ENCODE data around the gene RPL27A.
A peak's percentile ranks its signal among the peaks of the same experiment; 100 is the strongest.

RPL27A gene

DNA sequence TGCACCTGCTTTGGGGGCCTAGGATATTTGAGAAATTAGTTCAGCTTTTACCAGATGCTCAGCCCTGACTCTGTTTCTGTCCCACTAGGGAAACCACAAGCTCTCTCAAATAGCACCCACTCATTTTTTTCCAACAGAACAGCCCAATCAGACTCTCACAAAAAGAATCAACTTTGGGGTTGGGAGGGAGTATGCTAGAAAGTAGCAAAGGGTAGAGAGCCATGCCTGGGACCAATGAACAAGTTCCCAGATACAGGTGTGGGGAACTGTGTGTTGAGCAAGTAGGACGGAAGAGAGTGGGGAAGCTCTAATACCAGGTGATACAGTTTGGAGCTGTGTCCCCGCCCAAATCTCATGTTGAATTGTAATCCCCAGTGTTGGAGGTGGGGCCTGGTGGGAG, 41.3 kb upstream of the RPL27A start:
- no peak overlapping the region for H3K27ac ChIP-seq
- TF ChIP-seq CTCF (conservative IDR thresholded peaks at IDR 0.05; ENCODE audit: low read depth), result no peak
- ChIA-PET CTCF (interaction anchor here (0.6 to 1.0 kb wide), 2 partner anchors 9 to 19 kb away, joined by 3 to 4 read pairs; no protein-coding TSS in a partner anchor), POLR2A (ENCODE audit: low non-redundant PET) (no interaction called here)
- no peak for DNase-seq (ENCODE audit: low spot score)

DNA sequence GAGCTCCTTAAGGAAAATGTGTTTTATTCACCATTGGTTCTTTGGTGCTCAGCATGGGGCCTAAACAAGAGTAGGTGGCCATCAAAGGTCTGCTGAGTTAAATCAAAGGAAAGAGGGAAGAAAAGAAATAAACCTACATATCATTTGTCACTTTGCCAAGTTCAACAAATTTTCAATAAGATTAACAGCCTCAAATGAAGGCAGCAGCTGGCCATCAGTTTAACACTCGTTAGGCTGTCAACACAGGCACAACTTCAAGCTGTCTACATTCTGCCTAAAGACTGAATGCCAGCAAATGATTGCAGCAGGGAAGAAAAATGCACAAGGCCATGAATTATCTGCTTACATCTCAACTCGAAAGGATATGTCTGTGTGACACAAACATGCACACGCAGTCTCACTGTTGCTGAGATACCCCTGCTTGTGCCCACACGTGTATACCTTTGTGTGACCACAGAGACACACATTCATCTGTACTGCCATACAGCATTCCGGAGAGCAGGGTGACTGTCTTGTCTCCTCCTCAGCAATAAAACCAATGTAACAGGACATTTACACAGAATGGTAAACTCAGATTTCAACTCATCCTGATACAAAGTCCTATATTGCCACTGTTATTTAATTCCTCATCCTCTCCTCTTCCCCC, 40.3 kb upstream of the RPL27A start:
- TF ChIP-seq CTCF (conservative IDR thresholded peaks at IDR 0.05; ENCODE audit: low read depth), result no peak
- ChIA-PET CTCF (no interaction called here), POLR2A (ENCODE audit: low non-redundant PET) (no interaction called here)
- no peak for DNase-seq (ENCODE audit: low spot score)
- H3K27ac ChIP-seq, result no peak overlapping the region

- POLR2A ChIA-PET (ENCODE audit: low non-redundant PET), result no interaction called here
- no peak for DNase-seq (ENCODE audit: low spot score)
- CTCF ChIA-PET, result no interaction called here
- TF ChIP-seq CTCF (conservative IDR thresholded peaks at IDR 0.05; ENCODE audit: low read depth), result no peak
- H3K27ac ChIP-seq, result no peak overlapping the region
Observed at GRCh38 chr11:8646873-8647272, 35.7 kb upstream of the RPL27A start.

DNA sequence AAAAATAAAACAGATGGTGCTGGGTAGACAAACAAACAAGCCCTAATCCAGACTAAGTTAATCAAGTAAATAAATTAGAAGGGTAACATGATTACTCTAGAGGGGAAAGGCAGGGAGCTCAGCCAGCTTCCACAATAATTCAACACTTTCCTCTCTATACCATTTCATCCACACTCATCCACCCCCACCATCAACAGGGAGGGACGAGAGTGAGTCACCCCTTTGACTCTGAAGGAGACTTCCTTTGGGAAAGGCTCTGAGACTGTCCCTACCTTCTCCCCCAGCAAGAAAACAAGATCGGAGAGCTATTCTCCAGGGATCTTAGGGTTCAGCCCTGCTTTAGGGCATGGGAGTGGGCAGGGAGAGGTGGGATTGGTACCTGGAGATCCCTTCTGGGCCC, 33.2 kb upstream of the RPL27A start:
- POLR2A ChIA-PET (ENCODE audit: low non-redundant PET), result interaction anchor here (1.2 kb wide), 1 partner anchor 33 kb away, joined by 4 read pairs; the partner anchor contains the start of genes RPL27A and TRIM66
- peak; percentile 72 for DNase-seq (ENCODE audit: low spot score)
- H3K27ac ChIP-seq, result peak overlapping the region; percentile 36; the same call in 1 of the 2 replicates
- TF ChIP-seq CTCF (conservative IDR thresholded peaks at IDR 0.05; ENCODE audit: low read depth), result no peak
- CTCF ChIA-PET, result interaction anchor here (1.2 kb wide), 1 partner anchor 45 kb away, joined by 3 read pairs; no protein-coding TSS in a partner anchor

DNA sequence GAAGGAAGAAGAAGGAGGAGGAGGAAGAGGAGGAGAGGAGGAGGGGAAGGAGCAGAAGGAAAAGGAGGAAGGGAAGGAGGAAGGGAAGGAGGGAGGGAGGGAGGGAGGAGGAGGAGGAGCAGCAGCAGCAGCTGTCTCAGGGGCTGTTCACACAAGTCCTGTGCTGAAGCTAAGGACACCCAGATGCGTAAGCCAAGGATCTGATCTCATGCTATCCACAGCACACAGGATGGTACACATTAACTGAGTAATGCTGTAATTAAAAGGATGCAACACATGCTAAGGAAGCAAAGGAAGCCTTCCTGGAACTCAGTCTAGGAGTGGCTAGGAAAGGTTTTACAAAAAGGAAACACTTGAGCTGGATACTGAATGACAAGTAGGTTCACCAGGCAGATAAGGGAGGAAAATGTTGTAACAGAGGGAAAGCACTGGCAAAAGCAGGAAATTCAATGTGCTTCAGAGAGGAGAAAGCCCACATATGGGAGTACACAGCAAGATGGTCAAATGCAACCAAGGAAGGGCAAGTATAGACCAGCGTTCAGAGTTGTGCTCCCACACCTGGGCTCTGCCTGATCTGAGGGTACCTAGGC, 32.1 kb upstream of the RPL27A start:
- DNase-seq (ENCODE audit: low spot score), result no peak
- POLR2A ChIA-PET (ENCODE audit: low non-redundant PET), result no interaction called here
- TF ChIP-seq CTCF (conservative IDR thresholded peaks at IDR 0.05; ENCODE audit: low read depth), result no peak

DNA sequence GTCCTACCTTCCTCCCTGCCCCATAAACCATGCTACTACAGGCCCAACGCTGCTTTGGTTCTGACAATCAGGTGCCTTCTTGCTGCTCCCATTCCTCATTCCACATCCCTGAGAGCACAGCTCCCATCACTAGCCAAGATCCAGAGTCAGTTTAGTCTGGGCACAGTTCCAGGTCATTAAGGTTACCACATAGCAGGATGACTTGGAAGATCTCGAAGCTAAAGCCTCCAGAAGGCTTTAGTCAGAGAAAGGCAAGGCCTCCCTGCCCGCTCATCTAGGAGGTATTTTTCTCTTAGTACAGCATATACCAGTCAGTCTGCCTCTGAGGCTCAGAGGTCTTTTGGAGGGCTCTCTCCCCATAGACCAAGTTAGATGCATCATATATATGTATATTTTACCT, 30.5 kb upstream of the RPL27A start:
- peak overlapping the region; percentile 40; the same call in 1 of the 2 replicates for H3K27ac ChIP-seq
- POLR2A ChIA-PET (ENCODE audit: low non-redundant PET), result no interaction called here
- TF ChIP-seq CTCF (conservative IDR thresholded peaks at IDR 0.05; ENCODE audit: low read depth), result no peak
- CTCF ChIA-PET, result interaction anchor here (0.7 kb wide), 1 partner anchor 319 kb away, joined by 3 read pairs; no protein-coding TSS in a partner anchor
- DNase-seq (ENCODE audit: low spot score), result peak; percentile 51

More for the DNA sequence above, 32.1 kb upstream of the RPL27A start:
- CTCF ChIA-PET, result no interaction called here
- H3K27ac ChIP-seq, result peak overlapping the region; percentile 36; the same call in 1 of the 2 replicates
